GM18858 (cell line): ENCODE data around the gene CD4.

Source experiments
- ATAC-seq: cut with Tn5 transposase; IDR thresholded peaks from one replicate; pipeline ENCODE4 v1.9.1; 2021; ENCODE audit not compliant: unreplicated experiment

Gene CD4

GRCh38 chr12:6827437-6827911, 38.1 kb downstream of the CD4 start:
- no peak for ATAC-seq

- ATAC-seq: no peak
These were observed 38.9 kb downstream of the CD4 start, which contains the start of gene P3H3 for GRCh38 chr12:6827982-6828780. TSS of gene P3H3 (plus strand) at chr12:6828407. CDS start at chr12:6828441, 34 bp downstream.

DNA sequence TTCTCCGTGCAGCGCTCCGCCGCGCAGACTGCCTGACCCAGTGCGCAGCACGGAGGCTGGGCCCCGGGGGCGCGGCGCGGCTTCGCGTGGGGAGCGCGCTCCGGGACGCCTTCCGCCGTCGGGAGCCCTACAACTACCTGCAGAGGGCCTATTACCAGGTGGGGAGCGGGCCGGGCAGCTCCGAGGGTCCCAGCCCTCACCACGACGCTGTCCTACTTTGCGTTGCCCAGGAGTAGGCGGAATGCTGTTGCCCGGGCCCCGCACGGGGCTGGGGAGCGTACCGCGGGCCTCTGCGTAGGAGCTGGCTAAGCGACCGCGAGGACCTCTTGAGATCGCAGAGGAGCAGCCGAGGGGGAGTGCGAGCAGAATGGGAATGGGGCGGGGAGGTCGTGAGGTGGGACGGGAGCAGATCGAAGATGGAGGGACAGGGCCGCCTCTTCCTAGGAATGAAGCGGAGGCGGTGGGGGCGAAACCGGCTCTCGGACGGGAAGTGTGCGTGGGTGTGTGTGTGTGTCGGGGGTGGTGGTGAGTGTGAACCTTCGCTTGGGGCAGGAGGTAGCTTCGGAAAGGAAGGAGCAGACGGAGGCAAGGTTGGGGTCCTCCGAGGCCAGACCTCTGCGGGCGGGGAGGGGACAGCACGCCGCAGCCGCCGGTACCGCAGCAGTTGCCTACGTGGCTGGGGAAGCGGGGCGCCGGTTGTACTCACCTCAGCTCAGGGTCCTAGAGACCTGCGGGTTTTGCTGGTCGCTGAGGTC, 39.6 kb downstream of the CD4 start:
- no peak for ATAC-seq

GRCh38 chr12:6829536-6830220, 40.4 kb downstream of the CD4 start:
- ATAC-seq: no peak

DNA sequence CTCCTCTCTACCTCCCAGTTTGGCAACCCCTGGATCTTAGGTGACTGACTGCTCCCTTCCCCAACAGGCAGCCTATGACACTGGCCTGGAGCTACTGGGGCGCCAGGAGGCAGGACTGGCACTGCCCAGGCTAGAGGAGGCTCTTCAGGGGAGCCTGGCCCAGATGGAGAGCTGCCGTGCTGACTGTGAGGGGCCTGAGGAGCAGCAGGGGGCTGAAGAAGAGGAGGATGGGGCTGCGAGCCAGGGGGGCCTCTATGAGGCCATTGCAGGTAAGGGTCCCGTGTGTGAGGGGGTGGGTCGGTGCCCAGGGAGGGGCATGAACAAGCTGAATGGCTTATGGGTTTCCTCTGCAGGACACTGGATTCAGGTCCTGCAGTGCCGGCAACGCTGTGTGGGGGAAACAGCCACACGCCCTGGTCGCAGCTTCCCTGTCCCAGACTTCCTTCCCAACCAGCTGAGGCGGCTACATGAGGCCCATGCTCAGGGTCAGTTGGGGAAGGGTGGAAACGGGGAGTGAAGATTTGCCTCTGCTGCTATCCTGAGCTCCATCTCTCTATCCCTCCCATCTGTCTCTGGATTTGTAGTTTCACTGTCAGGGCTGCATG, 41.1 kb downstream of the CD4 start:
- ATAC-seq: no peak

GRCh38 chr12:6830999-6831398, 41.7 kb downstream of the CD4 start:
- no peak for ATAC-seq

DNA sequence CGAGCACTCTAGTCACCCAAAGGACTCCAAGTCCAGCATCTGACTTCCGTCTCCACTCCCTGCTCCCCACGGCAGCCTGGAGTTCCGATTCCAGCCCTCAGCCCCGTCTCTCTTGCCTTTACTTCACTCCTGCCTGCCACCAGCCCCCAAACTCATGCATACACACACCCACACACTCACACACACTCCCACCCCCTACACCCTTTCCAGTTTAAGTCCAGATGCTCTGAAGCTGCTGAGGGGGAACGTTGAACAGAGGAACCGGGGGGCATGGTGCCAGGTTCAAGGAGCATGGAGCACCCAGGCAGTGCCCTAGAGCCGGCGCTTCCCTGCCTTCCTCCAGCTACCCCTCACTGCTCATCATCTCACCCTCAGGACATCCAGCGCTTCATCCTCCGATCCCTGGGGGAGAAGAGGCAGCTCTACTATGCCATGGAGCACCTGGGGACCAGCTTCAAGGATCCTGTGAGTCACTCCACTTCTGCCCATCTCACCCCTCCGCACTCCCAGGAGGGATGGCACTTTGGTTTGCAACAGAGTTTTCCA, 42.2 kb downstream of the CD4 start:
- ATAC-seq: no peak

GRCh38 chr12:6832125-6832524, 42.8 kb downstream of the CD4 start:
- ATAC-seq: no peak

DNA sequence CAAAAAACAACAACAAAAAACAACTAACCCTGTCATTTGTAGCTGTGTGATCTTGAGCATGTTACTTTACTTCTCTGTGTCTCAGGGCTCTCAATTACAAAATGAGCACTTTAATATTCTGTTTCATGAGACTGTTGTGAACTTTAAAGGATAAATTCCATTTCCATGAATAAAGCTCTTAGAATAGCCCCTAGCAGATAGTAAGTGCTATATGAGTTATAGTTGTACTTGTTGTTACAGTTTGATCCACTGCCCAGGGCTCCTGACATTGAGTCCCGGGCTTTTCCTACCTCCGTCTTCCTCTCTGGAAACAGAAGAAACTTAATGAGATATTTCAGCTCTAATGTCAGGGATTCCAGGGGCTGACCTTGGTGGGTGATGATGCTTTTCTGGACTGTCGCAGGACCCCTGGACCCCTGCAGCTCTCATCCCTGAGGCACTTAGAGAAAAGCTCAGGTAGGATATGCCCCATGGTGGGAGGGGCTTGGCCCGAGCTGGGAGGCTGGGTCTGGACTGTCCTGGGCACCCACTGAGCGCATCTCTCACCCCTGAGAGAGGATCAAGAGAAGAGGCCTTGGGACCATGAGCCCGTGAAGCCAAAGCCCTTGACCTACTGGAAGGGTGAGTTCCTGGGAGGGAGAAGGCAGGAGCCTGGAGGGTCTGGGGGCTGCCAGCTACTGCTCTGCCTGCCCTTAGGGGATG, 44.0 kb downstream of the CD4 start:
- ATAC-seq: no peak

DNA sequence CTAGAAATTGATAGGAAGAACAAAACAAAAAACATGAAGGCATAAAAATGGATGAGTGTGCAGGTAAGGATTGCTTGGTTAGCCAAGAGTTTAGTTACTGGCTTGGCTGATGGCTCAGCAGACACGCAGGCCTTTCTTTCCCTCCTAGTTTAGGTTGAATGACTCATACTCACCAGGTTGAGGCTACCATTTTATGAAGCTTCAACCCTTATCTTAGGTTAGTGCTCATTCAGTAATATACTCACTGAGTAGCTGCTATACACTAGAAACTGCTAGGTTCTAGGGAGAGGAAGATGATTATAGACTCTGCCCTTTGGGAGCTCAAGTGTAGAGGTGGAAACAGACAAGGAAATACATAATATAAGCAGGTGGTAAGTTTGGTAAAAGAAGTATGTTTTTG, 44.9 kb downstream of the CD4 start:
- ATAC-seq: no peak

DNA sequence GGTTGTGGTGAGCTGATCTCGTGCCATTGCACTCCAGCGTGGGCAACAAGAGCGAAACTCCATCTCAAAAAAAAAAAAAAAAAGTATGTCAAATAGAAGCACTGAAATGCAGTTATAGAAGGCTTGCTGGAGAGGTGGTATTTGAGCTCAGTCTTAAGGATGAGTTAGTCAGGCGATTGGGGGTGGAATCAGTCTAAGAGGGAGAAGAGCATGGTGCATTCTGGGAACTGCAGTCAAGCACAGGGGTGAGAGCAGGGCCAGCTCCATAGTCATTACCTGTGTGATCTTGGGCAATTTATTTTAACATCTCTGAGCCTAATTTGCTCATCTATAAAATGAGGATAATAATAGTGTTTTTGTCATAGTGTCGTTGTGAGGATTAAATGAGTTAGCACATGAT, 45.5 kb downstream of the CD4 start:
- no peak for ATAC-seq

- ATAC-seq: no peak
These were observed 47.5 kb downstream of the CD4 start for GRCh38 chr12:6836851-6837250.

DNA sequence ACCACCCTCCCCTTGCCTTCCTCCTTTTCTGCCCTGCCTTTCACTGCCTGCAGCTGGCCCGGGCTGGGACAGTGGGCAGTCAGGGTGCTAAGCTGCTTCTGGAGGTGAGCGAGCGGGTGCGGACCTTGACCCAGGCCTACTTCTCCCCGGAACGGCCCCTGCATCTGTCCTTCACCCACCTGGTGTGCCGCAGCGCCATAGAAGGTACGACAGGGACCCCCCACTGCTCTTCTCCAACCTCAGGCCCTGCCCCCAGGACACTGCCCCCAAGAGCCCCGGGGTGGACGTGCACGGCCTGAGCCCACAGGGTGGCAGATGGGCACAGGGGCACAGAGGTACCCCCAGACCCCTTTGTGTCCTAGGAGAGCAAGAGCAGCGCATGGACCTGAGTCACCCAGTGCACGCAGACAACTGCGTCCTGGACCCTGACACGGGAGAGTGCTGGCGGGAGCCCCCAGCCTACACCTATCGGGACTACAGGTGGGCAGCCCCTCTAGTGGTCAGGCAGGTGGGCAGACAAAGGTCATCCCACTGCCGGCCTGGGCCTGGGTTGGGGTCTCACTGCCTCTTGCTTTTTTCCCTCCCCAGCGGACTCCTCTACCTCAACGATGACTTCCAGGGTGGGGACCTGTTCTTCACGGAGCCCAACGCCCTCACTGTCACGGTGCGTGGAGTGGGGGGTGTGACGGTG, 48.2 kb downstream of the CD4 start:
- ATAC-seq: no peak

- no peak for ATAC-seq
These were observed 49.5 kb downstream of the CD4 start for GRCh38 chr12:6838854-6839253.

DNA sequence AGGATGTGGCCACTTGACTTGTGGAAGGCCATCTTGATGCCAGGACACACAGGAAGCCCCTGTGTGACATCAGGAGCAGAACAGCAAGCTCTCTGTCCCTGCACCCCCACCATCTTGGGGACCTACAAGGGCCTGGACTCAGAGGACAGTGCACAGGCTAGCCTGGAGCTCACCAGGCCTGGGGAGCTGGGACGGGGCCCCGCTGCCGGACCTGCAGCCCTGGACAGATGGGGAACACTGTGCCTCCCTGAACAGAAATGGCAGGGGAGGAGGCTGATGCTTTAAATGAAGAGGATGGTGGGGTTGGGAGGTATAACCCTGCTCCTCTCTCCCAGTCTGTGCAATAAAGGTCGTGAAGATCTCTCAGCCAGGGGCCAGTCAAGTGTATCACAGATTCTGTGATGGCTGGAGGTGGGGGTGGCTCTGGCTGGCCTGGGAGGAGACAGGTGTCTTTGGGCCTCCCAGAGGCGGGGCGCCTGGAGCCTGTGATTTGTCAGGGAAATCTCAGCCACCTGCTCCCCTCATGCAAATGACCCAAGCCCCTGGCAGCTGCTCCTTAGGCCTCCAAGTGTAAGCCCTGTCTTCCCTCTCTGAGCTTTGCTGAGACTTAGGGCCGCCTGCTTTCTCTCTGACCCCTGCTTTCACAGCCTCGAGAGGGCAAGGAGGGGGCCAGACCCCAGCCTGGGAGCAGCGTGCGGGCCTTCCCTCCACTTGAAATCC, 50.3 kb downstream of the CD4 start:
- ATAC-seq: peak; percentile 51

GRCh38 chr12:6840330-6840729, 51.0 kb downstream of the CD4 start:
- no peak for ATAC-seq

DNA sequence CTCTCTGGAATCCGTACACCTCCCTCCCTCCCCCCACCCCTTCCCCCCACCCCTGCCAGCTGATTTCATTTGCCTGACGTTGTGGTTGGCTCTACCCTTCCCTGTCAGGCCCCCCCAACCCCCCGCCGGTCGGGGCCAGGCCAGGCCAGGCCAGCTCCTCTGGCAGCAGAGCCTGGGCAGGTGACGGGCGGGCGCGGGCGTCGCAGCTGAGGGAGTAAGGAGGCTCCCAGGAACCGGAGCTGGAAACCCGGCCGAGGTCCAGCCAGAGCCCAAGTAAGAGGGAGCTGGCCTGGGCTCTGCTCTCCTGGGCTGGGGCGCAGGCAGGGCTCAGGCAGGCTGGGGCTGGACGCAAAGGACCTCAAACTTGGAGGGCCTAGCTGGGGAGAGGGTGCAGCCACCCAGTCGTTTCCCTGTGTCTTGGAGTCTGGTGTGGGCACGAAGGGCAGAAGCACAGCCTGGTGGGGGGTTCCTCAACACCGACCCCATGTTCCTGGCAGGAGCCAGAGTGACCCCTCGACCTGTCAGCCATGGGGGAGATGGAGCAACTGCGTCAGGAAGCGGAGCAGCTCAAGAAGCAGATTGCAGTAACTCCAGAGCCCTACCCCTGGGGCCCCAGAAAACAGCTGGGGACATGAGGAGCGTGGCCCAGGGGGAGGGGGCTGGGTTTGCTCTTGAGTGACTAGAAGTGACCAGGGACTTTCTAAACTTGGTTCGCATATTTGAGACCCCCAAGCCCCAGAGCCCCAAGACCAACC, 51.6 kb downstream of the CD4 start, which contains the start of gene GNB3:
Gene GNB3 (plus strand): TSS at position 165 of the 755 bp plus-strand sequence. CDS start 363 bp downstream, at position 528.
- ATAC-seq: no peak

GRCh38 chr12:6842075-6842474, 52.7 kb downstream of the CD4 start:
- no peak for ATAC-seq
